Esophagus muscularis mucosa (tissue), 4 donors: Measurements from ENCODE around the gene MOB1B.

Experiments
- CTCF ChIP-seq, 3 experiments: fragments of 200-600 bp in 2 of 3; fragments of 450-650 bp in 1 of 3; sonication (generic) in 2 of 3; IDR thresholded peaks; one replicate each; pipeline ENCODE4 v1.5.1; 2017 to 2019; ENCODE audit warnings: antibody characterized with exemption in 3 of 3, mild to moderate bottlenecking in 2 of 3, moderate library complexity in 1 of 3
- EP300 ChIP-seq: sonication (generic); formaldehyde crosslinking; IDR thresholded peaks from one replicate; pipeline ENCODE4 v1.6.1; 2017; ENCODE audit warnings: antibody characterized with exemption
- POLR2A ChIP-seq: fragments of 450-650 bp; IDR thresholded peaks from one replicate; pipeline ENCODE4 v1.6.1; 2017; ENCODE audit warnings: antibody characterized with exemption, moderate library complexity, mild to moderate bottlenecking, low read depth

GRCh38 chr4:70980196-70980595 lies 78.0 kb downstream of the MOB1B start:
- TF ChIP-seq POLR2A: no peak
- TF ChIP-seq CTCF (IDR thresholded peaks at IDR 0.05): no peak
- no peak for TF ChIP-seq EP300
